HS-27A (cell line): ENCODE results near the gene MTMR11.
"Not testable (repeated sequence)": the region's sequence is repeated elsewhere in the genome, so short reads cannot be mapped to it uniquely, and the experiment has no call there.

Experiments
- DNase-seq: peaks from one replicate; pipeline ENCODE4 v3.0.0-alpha.2; 2012; ENCODE audit warnings: low read depth, missing footprints

The MTMR11 gene

GRCh38 chr1:149899460-149900284 is 37.0 kb downstream of the MTMR11 start, which contains the start of gene BOLA1:
Gene BOLA1, plus strand, starts transcription at chr1:149899568. Its CDS starts 492 bp downstream, at chr1:149900060.
- peak; percentile 86 for DNase-seq

- DNase-seq = no peak
Measured at GRCh38 chr1:149896575-149896974, 40.1 kb downstream of the MTMR11 start.

DNA sequence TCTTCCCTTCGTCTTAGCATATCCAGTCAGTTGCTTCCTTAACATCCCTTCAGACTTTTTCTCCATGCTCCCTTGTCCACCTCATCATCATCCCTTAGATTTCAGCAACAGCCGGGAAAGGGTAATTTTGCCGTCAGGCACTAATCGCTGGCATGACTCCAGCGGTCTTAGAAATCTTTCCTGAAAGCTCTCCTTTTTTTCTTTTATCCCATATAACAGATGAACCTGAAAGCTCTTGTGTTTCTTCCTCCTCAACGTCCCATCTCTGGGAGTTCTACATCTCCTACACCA is 47.7 kb downstream of the MTMR11 start:
- no peak for DNase-seq

DNA sequence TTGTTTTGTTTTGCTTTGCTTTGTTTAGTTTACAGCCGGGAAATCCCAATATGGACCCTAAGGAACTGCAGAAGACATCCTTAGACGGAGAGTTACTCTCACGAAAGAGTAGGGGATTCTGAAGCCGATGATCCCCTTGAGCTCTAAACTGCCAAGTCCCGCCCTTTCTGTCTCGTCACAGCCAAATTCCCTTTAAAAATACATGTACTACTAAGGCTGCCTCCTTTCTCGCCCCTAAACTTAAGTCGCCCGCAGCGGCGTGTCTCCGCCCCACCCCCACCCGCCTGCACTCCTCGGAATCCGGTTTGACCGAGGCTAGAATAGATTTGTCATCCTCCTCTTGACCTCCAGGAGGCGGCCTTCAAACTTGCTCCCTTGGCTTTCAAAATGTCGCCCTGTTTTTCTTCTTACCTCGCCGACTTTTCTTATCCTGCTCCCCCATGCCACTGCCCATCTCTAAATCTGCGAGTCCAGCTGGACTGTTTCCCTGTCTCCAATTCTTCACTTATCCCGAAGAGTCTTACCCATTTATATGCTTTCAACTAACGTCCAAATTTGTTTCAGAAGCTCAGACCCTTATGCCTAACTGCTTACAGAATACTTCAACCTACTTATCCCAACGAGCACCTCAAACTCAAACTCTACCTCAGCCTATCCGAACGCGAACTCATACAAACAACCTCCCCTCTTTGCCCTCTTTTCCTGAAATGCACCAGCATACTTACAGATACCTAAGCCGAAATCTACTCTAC is 48.3 kb downstream of the MTMR11 start:
- DNase-seq = peak; percentile 88

GRCh38 chr1:149887456-149888246 is 49.0 kb downstream of the MTMR11 start:
- no peak for DNase-seq

GRCh38 chr1:149887196-149887455 is 49.6 kb downstream of the MTMR11 start:
- not testable (repeated sequence) for DNase-seq

DNA sequence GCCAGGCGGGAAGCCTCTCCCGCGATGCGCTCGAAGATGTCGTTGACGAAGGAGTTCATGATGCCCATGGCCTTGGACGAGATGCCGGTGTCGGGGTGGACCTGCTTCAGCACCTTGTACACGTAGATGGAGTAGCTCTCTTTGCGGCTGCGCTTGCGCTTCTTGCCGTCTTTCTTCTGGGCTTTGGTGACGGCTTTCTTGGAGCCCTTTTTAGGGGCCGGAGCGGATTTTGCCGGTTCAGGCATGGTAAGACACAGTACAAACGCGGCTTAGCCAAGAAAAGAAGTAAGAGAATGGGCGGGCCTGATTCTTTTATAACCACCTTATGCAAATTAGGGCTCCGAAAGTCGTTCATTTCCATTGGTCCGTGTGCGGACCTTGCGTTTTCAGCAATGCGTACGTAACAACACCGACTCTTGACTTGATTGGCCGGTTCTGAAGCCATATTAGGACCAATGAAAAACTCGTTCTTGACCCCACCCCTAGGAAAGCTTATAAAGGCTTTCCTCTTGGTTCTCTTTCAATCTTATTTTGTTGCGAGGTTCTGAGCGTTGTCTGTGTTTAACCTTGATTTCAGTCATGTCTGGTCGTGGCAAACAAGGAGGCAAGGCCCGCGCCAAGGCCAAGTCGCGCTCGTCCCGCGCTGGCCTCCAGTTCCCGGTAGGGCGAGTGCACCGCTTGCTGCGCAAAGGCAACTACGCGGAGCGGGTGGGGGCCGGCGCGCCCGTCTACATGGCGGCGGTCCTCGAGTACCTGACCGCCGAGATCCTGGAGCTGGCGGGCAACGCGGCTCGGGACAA is 50.1 kb downstream of the MTMR11 start:
- DNase-seq = peak; percentile 96

GRCh38 chr1:149886121-149886395 is 50.6 kb downstream of the MTMR11 start:
- DNase-seq = not testable (repeated sequence)

DNA sequence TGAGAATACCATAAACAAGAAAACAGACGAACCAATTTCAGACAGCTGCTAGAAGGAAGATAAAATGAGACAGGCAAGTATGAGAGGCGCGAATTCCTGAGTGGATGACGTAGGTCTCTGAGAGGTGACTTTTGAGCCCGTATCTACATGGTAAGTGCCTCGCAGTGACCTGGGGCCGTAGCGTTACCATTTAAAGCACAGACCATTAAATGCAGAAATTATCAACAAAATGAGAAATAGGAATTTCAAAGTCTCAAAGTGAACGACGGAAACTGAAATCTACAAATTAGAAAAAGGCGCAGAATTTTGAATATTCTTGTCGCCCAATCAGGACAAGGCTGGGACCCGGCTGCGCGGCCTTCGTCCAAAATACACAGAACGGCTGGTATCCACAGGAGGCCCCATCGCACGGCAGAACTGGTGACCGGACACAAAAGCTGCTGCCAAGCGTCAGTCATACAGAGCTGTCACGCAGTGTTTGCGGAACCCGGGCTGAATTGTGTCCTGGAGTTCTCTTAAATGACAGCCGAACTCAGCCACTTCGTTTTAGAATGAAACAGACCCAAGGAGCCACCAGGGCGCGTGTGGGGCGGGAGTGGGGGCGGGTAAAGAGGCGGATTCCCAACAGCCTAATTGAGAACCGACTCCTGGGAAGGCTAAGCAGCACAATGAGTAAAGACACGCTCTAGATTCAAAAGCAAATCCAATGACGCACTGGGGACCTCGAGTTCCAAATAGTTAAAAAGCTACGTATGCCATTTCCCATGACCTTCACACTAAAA is 51.1 kb downstream of the MTMR11 start:
- peak; percentile 68 for DNase-seq

- no peak for DNase-seq
Measured at GRCh38 chr1:149884433-149885338, 52.0 kb downstream of the MTMR11 start.

DNA sequence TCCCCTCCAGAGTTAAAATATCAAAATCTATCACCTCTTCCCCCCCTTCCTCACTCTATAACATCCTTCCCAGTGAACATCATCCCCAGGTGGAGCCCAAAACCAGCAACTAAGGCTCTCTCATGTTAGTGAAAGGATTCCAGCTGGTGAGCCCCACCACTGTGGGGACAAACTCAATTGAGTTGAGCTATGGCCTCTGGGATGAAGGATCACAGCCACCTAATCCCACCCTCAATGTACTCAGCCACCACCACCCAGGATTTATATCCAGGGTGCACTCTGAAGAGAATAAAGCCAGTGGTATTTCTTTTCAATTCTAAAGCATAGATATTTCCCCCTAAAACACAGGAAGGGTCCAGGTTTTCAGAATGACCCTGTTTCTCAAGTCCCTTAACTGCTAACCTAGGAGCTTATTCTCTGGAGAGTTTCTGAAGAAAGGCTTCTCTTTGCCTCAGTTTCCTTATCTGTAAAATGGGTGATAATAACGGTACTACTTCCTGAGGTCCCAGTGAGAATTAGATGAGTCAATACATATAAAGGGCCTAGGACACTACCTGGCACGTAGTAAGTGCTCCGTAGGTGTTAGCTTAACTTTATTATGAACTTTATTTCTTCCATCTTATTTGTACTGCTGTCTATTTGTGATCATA is 53.0 kb downstream of the MTMR11 start:
- no peak for DNase-seq

GRCh38 chr1:149881876-149882275 is 54.8 kb downstream of the MTMR11 start:
- no peak for DNase-seq

DNA sequence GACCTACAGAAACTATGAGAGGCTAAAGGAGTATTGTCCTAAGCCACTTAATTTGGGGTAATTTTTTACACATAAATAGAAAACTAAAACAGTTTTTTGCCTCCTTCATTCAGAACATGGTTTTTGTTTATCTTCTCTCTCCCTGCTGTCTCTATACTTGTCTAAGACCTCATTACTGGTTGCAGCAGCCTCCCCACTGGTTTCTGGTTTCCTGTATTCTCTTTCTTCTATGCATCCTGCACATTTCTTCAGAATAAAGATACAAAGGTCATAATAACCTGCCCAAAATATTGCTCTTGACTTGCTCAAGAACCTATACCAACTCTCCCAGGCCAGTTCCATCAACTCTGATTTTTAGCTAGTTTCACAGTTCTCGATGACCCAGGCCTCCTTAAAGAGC is 57.1 kb downstream of the MTMR11 start:
- no peak for DNase-seq
